GM18873 (cell line): ENCODE measurements around the gene CD6.
A peak's percentile ranks its signal among the peaks of the same experiment; 100 is the strongest.
"Not testable (repeated sequence)": the region's sequence is repeated elsewhere in the genome, so short reads cannot be mapped to it uniquely, and the experiment has no call there.

Experiments used
- ATAC-seq: cut with Tn5 transposase; IDR thresholded peaks from one replicate; pipeline ENCODE4 v1.9.1; 2021; ENCODE audit warnings: mild to moderate bottlenecking, moderate library complexity, moderate number of reproducible peaks; ENCODE audit not compliant: unreplicated experiment, low FRiP score

CD6 gene

DNA sequence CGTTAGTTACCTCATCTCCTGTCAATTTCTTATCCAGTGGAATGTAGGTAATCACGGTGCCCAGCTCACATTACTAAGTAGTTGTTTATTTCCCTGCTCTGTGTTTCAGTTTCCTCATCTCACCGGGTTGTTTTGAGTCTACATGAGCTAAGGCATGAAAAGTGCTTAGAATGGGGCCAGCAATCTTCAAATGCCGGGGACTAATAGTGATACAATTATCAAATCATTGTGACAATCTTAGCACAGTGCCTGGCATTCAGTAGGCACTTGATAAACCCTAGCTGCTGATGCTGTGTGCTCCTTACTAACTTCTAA lies 77.5 kb downstream of the CD6 start:
- no peak for ATAC-seq

DNA sequence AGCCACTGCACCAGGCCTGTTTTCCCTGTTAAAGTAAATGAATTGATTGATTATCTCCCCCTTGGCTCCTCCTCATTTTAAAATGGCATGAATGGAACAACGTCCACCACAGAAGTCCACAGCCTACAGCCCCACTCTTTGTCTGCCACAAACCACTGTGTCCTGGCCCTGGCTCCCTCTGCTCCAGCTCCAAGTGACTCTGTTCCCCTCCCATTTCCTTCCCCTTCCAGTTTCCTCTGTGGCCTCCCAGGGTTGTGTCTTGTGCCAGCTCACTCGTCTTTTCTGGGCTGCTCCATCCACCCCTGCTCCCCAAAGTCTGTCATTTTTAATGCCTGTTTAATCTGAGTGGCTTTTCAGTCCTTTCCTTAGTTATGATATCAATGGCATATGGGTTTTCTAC lies 78.4 kb downstream of the CD6 start:
- ATAC-seq = no peak

DNA sequence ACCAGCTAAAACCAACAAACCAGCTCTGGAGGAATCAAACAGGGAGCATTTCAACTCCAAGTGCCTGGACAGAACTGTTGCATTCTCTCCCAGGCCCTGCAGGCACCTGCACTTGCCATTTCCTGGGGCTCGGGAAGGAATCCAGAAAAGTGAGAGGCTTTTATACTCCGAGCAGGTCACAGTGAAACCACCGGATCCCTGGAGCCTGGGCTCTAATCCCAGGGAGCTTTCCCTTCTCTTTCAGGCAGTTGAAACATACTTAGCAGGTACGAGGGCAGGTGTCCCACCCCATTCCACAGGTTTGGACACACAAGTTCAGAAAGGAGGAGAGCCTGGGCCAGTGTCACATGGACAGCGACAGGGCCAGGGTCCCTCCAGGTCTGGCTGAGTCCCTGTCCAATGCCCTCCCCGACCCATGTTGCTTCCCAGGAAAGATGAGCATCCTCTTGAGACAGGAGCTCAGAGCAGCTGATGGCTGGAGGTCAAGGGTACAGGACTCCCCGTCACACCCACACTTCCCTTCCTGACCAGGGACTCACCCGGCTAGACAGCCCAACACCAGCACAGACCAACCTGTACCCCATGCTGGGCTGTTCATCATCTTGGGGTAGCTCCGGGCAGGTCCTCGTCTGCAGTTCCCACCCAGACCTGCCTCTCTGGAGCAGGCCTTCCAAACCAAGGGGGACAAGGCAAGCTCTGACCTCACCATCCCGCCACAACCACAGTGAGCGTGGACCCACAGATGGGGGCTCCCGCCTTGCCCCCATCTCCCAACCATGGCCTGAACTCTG lies 80.9 kb downstream of the CD6 start:
- ATAC-seq = no peak

- no peak for ATAC-seq
These were observed 81.7 kb downstream of the CD6 start for GRCh38 chr11:61053191-61053590.

- ATAC-seq = no peak
These were observed 83.0 kb downstream of the CD6 start for GRCh38 chr11:61054513-61054912.

DNA sequence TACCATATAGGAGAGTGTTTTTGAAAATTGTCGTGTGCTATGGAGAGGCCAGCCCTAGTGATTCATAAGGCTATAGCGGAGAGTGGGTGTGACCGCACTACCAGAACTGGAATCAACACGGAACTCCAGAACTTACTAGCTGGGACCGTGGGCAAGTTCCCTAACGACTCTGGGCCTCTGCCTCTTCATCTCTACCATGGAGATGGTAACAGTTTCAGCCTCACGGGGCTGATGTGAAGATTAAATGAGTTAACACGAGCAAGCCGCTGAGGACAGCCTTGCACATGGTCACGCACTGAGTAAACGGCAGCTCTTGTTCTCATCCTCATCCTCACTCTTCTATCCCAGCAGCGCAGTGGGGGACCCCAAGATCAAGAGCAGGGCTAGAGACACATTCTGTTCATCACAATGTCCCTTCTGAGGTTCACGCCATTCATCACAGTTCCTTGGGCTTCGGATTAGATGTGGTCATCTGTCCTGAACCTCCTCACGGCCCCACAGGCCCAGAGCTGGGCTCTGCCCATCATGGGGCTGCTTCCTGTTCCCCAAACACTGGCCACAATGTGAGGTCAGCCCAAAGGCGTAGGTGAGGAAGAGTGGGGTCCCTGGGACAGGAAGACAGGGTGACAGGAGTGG lies 83.6 kb downstream of the CD6 start:
- ATAC-seq = no peak

DNA sequence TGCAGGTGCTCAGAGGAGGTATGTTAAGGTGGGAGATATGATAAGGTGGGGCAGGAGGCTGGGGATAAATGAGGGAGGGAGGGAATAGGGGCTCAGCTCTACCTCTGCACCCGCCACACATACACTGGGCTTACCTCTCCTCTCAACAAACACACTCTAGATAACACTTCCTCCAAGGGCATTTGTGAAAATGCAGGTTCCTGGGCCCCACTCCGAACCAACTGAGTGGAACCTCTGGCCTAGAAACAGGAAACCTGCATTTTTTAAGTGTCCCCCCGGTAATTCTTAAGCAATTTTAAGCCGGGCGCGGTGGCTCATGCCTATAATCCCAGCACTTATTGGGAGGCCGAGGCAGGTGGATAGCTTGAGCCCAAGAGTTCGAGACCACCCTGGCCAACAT lies 84.3 kb downstream of the CD6 start:
- no peak for ATAC-seq

GRCh38 chr11:61056571-61056970 lies 85.1 kb downstream of the CD6 start:
- no peak for ATAC-seq

DNA sequence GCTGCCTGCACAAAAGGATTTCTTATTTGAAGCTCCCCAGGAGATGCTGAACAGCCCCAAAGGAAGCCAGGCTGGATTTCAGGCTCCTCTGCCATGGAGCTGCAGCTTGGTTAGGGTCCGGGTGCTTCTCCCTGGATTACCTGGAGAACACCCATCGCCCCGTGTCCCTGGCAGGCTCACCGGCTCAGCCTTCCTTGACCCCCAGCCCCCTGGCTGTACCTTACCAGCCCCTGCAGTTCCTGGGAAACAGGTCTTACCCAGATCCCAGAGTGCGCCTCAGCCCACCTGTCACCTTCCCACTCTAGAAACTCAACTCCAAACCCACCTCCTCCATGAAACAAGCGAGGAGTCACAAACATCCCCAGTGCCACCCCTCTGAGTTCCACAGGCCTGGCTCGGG lies 85.5 kb downstream of the CD6 start:
- no peak for ATAC-seq

DNA sequence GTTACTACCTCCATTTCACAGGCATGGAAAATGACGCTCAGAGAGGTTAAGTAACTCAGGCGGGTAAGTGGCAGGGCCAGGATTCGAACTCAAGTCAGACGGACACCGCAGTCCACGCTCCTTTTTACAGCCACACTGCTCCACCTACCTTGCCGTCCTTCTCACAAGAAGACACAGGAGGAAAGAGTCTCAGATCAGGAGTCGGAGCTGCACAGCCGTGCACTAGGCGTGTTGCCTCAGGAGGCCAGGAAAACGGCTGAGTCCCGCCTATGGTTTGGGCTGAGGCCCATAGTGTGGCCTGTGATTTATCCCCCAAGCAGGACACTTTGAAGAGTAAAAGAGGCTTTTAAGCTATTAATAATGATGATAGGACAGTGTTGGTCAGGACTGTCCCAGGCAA lies 86.1 kb downstream of the CD6 start:
- ATAC-seq = no peak

- ATAC-seq = no peak
These were observed 87.2 kb downstream of the CD6 start for GRCh38 chr11:61058583-61059259.

- ATAC-seq = no peak
These were observed 87.8 kb downstream of the CD6 start for GRCh38 chr11:61059260-61059752.

DNA sequence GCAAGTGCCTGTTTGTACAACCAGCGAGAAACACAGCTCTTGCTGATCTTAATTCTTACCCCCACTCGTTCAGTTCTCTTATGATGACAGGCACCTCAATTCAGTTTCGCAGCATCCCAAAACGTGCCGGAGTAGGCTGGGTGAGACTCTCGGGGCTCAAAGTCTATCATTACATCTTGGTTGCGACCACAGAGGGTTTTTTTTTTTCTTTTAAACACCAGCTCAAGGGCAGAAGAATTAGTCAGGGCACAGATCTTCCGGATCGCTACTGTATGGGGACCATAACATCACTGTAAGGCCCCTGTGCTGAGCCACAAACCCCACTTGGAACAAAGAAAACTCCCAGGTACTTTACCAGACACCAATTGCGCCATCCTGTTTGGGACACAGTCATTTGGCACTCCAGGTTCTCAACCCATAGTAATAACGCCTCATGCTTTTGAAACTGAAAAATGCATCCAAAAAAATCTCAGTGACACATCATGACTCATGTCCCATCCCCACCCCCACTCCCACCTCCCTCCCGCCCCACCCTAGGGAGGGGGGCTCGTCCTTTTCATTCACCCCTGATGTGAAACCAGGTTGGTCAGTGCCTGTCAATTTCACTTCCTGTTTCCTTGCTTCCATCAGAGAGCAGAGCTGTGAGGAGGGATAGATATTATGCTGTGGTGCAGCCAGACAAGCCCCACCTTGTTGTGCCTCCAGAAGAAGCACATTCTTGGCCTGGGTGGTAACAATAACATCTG lies 89.8 kb downstream of the CD6 start:
- peak; percentile 81 for ATAC-seq

DNA sequence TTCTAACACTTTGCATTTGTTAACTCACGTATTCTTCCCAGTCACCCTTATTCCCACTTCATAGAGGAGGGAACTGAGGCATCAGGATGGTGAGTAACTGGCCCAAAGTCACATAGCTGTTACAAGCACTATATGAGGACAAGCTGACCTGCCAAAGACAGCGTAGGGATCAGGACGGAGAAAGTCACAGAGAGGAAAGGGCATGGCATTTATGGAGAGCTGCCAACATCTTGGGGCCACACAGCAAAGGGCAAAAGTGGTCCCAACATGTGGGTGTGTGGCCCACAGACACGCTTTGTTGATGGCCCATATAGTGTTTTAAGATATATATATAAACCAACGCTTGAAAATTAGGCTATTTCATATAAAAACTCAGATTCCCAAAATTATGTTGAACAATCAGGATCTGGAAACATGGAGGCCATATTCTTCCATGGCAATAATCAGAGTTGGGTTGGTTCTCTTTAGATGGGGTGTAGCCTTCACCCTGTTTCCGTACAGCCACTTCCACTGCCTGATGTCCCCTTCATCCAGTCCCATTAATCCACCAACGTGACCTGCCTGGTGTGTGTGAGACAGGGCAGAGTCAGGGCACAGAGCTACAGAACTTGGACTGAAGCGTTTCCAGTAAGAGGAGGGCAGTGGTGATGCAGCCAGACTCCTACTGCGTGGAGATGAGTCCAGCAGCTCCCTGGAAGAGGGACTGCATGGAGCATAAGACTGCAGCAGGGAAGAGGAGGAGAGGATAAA lies 90.9 kb downstream of the CD6 start:
- ATAC-seq = no peak

DNA sequence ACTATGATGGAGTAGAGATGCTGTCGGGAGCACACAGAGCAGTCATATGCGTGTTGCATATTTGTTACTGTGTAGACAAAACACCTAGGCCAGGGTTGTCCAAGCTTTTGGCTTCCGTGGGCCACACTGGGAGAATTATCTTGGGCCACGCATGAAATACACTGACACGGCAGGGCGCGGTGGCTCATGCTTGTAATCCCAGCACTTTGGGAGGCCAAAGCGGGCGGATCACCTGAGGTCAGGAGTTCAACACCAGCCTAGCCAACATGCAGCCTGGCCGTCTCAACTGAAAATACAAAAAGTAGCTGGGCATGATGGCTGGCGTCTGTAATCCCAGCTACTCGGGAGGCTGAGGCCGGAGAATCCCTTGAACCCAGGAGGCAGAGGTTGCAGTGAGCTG lies 93.8 kb downstream of the CD6 start:
- ATAC-seq = not testable (repeated sequence)

- ATAC-seq = no peak
These were observed 94.6 kb downstream of the CD6 start for GRCh38 chr11:61065955-61066638.

DNA sequence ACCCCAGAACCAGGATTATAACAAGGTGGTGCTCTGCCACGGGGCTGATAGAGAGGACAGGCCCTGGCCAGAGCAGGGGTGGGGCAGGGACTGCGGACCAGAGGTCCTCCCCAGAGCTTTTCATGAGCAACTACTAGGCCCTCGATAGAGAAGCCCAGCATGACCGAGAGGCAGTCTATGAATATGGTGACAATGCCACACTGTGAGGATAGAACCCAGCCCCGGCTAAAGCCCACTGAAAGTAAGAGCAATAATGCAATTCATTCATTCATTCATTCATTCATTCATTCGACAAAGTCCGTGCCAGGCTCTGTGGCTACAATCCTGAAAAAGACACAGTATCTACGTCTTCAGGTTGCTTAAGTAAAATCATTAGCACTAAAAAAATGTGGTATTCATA lies 95.2 kb downstream of the CD6 start:
- no peak for ATAC-seq

DNA sequence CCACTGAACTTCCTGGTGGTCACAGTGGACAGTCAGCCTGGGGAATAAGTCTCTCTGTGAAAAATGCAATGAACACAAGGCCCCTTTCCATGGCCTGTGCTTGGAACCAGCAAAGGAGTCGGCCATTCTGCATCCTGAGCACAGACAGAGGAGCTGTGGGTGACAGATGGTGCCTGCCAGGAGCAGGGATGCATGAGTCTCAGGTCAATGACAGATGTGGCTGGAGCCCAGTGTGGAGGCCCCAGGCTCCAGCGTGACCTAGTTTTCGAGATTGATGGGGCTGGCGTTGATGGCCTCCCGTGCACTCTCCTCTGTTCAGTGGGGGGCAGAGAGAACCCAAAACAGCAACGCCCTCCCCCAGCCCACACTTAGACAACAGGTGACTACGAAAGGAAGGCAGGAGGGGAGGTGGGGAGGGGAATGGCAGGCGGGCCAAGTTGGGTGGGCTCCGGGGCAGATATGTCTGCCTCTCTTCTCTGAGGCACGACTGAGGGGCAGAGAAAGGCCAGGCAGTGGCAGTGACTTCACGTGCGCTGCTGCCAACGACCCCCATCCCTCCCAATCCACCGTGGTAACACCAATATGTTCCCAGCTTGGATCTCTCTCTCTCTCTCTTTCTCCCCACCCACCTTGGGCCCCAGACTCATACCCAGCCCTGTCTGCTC lies 96.4 kb downstream of the CD6 start:
- ATAC-seq = no peak

DNA sequence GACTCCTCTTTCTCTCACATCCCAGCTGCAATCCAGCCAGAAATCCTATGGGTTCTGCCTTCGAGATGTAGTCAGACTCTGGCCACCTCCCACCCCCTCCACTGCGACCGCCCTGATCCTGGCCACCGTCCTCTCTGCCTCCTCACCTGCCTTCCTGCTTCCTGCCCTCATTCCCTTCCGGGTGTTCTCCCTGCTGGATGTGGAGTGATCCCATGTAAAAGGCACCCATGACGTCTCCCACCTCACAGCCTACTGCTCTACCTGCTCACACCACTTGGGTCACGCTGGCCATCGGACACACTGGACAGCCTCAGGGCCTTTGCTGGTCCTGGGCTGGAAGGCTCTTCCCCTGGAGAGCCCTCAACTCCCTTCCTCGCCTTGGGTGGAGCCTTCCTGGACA lies 97.1 kb downstream of the CD6 start:
- ATAC-seq = no peak
